ENCODE data around the gene NME4.

- no peak for TF ChIP-seq CTCF (IDR thresholded peaks at IDR 0.05; ENCODE audit: low read depth, low read length)
- no peak for TF ChIP-seq EZH2phosphoT487 (IDR thresholded peaks at IDR 0.05; ENCODE audit: low read depth)
Measured at GRCh38 chr16:383326-384051, 13.5 kb upstream of the NME4 start.
